Keratinocyte (primary cell): Measurements from ENCODE around the gene LST1.

Experiments
- EZH2 ChIP-seq: IDR thresholded peaks from one replicate; pipeline ENCODE4 v1.6.1; 2012; ENCODE audit warnings: inconsistent platforms, mild to moderate bottlenecking, low read length, moderate library complexity
- TF ChIP-seq, protein P1 (sequence below), 3 experiments: IDR thresholded peaks in 1 of 3; conservative IDR thresholded peaks in 1 of 3; optimal IDR thresholded peaks in 1 of 3; 2 replicates in 2 of 3; 3 replicates in 1 of 3; pipeline versions ENCODE3 to v1.5.1; 2011; ENCODE audit warnings: low read length in 3 of 3, mild to moderate bottlenecking in 3 of 3, moderate library complexity in 2 of 3, control low read depth in 1 of 3, inconsistent platforms in 1 of 3; ENCODE audit not compliant: insufficient read depth in 2 of 3; ENCODE audit errors: extremely low read depth in 1 of 3

DNA sequence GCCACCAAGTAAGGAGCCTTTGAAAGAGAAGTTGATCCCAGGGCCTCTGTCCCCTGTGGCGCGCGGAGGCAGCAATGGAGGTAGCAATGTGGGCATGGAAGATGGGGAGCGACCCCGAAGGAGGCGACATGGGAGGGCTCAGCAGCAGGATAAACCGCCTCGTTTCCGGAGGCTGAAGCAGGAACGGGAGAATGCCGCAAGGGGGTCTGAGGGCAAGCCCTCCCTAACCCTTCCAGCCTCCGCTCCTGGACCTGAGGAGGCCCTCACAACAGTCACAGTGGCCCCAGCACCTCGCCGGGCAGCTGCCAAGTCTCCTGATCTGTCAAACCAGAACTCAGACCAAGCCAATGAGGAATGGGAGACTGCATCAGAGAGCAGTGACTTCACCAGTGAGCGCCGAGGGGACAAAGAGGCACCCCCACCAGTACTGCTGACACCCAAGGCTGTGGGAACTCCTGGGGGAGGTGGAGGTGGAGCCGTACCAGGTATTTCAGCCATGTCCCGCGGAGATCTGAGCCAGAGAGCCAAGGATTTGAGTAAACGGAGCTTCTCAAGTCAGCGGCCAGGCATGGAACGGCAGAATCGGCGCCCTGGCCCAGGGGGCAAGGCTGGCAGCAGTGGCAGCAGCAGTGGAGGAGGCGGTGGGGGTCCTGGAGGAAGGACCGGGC lies 46.3 kb downstream of the LST1 start:
- TF ChIP-seq, protein P1, sequence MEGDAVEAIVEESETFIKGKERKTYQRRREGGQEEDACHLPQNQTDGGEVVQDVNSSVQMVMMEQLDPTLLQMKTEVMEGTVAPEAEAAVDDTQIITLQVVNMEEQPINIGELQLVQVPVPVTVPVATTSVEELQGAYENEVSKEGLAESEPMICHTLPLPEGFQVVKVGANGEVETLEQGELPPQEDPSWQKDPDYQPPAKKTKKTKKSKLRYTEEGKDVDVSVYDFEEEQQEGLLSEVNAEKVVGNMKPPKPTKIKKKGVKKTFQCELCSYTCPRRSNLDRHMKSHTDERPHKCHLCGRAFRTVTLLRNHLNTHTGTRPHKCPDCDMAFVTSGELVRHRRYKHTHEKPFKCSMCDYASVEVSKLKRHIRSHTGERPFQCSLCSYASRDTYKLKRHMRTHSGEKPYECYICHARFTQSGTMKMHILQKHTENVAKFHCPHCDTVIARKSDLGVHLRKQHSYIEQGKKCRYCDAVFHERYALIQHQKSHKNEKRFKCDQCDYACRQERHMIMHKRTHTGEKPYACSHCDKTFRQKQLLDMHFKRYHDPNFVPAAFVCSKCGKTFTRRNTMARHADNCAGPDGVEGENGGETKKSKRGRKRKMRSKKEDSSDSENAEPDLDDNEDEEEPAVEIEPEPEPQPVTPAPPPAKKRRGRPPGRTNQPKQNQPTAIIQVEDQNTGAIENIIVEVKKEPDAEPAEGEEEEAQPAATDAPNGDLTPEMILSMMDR (optimal IDR thresholded peaks at IDR 0.05 in 1 of 3, IDR thresholded peaks at IDR 0.05 in 1 of 3, conservative IDR thresholded peaks at IDR 0.05 in 1 of 3; ENCODE audit: extremely low read depth in 1 of 3, insufficient read depth in 2 of 3, low read length in 3 of 3) = no peak
- no peak for TF ChIP-seq EZH2
